ENCODE results near the gene CD44.

The CD44 gene

GRCh38 chr11:35139722-35140282, 831 bp downstream of the CD44 start:
- peak; percentile 4; the same call in 1 of the 2 replicates for TF ChIP-seq RAD21 (IDR thresholded peaks at IDR 0.05; ENCODE audit: low read depth)
- TF ChIP-seq FOXM1 (IDR thresholded peaks at IDR 0.05; ENCODE audit: borderline replicate concordance, low read depth), result no peak
- no peak; the same call in 1 of the 2 replicates for TF ChIP-seq NFIC (IDR thresholded peaks at IDR 0.05)

GRCh38 chr11:35141071-35141470, 2.1 kb downstream of the CD44 start:
- no peak for TF ChIP-seq CEBPB (IDR thresholded peaks at IDR 0.05)
- no peak for TF ChIP-seq ZBTB7A (IDR thresholded peaks at IDR 0.05; ENCODE audit: low read depth)
- no peak for TF ChIP-seq TAF1 (IDR thresholded peaks at IDR 0.05; ENCODE audit: low read depth)
- TF ChIP-seq EGR1 (IDR thresholded peaks at IDR 0.05), result no peak
- TF ChIP-seq NFIC (IDR thresholded peaks at IDR 0.05), result no peak
- TF ChIP-seq CREB1 (IDR thresholded peaks at IDR 0.05; ENCODE audit: low read depth), result no peak
- no peak for TF ChIP-seq TEAD4 (IDR thresholded peaks at IDR 0.05)
- no peak for TF ChIP-seq FOXM1 (IDR thresholded peaks at IDR 0.05; ENCODE audit: borderline replicate concordance, low read depth)
- TF ChIP-seq USF1 (IDR thresholded peaks at IDR 0.05), result no peak
- no peak for TF ChIP-seq RAD21 (IDR thresholded peaks at IDR 0.05; ENCODE audit: low read depth)
- TF ChIP-seq REST (IDR thresholded peaks at IDR 0.05; ENCODE audit: low read depth), result no peak

GRCh38 chr11:35141571-35141971, 2.6 kb downstream of the CD44 start:
- TF ChIP-seq TAF1 (IDR thresholded peaks at IDR 0.05; ENCODE audit: low read depth) (no peak), FOXM1 (IDR thresholded peaks at IDR 0.05; ENCODE audit: borderline replicate concordance, low read depth) (no peak), RAD21 (IDR thresholded peaks at IDR 0.05; ENCODE audit: low read depth) (no peak), EP300 (IDR thresholded peaks at IDR 0.05; ENCODE audit: borderline replicate concordance) (no peak), USF1 (IDR thresholded peaks at IDR 0.05) (no peak), MAX (IDR thresholded peaks at IDR 0.05) (no peak), ZBTB7A (IDR thresholded peaks at IDR 0.05; ENCODE audit: low read depth) (no peak), NFIC (IDR thresholded peaks at IDR 0.05) (no peak), YY1 (IDR thresholded peaks at IDR 0.05; ENCODE audit: low read depth) (no peak), CREB1 (IDR thresholded peaks at IDR 0.05; ENCODE audit: low read depth) (no peak), REST (IDR thresholded peaks at IDR 0.05; ENCODE audit: low read depth) (no peak), TEAD4 (IDR thresholded peaks at IDR 0.05) (no peak), CEBPB (IDR thresholded peaks at IDR 0.05) (no peak), TCF12 (IDR thresholded peaks at IDR 0.05; ENCODE audit: low read depth) (no peak), EGR1 (IDR thresholded peaks at IDR 0.05) (no peak)

- TF ChIP-seq MAX (IDR thresholded peaks at IDR 0.05) (no peak), EGR1 (IDR thresholded peaks at IDR 0.05) (no peak), USF1 (IDR thresholded peaks at IDR 0.05) (no peak), FOXM1 (IDR thresholded peaks at IDR 0.05; ENCODE audit: borderline replicate concordance, low read depth) (no peak), REST (IDR thresholded peaks at IDR 0.05; ENCODE audit: low read depth) (no peak), CREB1 (IDR thresholded peaks at IDR 0.05; ENCODE audit: low read depth) (no peak)
Observed at GRCh38 chr11:35142481-35143075, 3.6 kb downstream of the CD44 start.

Data from Ishikawa (cell line).